GM11168 (cell line): ENCODE measurements around the gene STUB1.
"Not testable (repeated sequence)": the region's sequence is repeated elsewhere in the genome, so short reads cannot be mapped to it uniquely, and the experiment has no call there.

ENCODE experiments used
- in situ Hi-C: fragments of 300-500 bp; cut with MboI; formaldehyde crosslinking; loops from one replicate; pipeline ENCODE4 v1.12.0; 2022; ENCODE audit warnings: low sequenced_read_pairs; ENCODE audit not compliant: unreplicated experiment

The STUB1 gene

DNA sequence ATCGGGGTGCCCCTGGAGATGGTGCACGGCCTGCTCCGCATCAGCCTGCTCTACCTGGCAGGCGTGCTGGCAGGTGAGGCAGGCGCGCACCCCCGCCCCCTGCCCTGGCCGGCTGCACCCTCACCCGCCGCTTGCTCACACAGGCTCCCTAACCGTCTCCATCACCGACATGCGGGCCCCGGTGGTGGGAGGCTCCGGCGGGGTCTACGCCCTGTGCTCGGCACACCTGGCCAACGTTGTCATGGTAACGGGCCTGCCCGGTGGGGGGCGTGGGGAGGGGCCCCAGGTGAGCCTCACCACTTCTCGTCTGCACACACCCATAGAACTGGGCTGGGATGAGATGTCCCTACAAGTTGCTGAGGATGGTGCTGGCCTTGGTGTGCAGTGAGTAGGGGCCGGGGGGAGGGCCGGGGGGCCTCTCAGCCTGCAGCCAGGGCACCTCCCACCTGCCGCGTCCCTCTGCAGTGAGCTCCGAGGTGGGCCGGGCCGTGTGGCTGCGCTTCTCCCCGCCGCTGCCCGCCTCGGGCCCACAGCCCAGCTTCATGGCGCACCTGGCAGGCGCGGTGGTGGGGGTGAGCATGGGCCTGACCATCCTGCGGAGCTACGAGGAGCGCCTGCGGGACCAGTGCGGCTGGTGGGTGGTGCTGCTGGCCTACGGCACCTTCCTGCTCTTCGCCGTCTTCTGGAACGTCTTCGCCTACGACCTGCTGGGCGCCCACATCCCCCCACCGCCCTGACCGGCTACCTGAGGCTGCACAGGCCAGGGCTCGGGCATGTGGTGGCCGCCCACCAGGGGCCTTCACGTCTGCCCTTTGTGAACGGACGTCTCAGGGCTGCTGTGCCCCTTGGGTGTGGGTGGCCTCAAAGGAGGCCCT lies 2.7 kb upstream of the STUB1 start:
- in situ Hi-C loops, result no loop called here

DNA sequence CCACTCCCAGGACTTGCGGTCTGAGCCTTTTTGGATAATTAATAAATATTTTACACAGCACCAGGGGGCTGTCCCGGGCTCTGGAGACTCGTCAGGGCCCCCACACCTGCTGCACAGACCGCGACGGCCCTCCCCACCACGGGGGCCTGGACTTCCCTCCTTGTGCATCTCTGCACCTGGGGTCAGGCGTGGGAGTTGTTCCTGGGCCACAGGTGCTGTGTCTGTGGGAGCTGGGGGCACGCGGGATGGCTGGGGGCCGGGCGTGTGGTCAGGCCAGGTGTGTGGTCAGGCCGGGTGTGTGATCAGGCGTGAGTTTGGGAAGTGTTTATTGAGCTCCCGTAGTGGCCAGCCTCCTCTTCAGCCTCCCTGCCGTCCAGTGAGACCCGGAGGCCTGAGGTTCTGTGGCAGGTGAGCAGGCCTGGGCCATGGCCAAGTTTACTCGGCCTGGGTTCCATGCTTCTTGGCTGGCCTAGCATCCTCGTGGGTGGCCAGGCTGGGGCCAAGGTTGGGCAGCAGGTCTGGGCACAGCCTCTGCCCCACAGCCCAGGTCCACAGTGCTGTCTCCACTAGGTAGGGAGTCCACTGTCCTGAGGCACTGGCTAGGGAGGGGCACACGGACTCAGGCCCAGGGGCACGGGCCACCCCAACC lies 1.9 kb upstream of the STUB1 start:
- in situ Hi-C loops, result no loop called here

DNA sequence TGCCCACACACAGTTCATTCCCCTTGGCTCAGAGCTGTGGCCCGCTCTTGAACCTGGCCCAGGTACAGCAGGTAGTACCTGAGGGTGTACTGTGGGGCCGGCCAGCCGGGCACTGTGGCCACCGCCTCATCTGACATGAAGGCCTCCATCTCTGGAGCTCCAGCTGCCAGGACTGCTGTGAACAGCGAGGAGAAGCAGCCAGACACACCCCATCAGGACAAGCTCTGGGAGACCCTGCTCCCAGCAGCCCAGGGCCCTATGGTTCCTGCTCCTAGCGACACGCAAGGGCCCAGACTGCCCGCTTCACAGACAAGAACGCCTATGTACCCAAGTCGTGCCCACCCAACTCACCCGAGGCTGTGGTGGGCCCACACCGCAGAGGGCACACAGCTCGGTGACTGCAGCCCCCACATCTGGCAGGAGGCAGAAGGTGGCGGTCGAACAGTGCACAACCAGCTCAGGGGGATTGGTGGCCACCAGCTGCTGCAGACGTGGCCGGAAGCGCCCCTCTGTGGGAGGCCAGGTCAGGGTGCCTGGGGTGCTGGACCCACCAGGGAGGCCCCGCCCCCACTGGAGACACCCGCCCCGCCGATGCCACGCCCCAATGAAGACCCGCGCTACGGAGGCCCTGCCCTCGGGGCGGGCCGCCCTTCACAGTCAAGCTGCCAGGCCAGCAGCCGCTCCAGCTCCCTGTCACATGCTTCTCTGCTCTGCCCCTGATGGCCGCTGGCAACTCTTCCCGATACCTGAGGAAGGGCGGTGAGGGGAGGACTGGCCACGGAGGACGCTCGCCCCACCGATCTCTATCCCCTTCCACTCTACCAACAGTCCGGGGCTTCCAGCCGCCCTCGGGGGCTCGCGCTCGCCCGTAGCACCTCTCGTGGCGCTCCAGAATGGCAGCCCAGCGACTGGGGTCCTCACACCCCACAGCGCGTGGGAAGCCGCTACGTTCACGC lies 1.1 kb upstream of the STUB1 start:
- in situ Hi-C loops, result no loop called here

GRCh38 chr16:680625-680945 lies 375 bp downstream of the STUB1 start:
- in situ Hi-C loops, result no loop called here

DNA sequence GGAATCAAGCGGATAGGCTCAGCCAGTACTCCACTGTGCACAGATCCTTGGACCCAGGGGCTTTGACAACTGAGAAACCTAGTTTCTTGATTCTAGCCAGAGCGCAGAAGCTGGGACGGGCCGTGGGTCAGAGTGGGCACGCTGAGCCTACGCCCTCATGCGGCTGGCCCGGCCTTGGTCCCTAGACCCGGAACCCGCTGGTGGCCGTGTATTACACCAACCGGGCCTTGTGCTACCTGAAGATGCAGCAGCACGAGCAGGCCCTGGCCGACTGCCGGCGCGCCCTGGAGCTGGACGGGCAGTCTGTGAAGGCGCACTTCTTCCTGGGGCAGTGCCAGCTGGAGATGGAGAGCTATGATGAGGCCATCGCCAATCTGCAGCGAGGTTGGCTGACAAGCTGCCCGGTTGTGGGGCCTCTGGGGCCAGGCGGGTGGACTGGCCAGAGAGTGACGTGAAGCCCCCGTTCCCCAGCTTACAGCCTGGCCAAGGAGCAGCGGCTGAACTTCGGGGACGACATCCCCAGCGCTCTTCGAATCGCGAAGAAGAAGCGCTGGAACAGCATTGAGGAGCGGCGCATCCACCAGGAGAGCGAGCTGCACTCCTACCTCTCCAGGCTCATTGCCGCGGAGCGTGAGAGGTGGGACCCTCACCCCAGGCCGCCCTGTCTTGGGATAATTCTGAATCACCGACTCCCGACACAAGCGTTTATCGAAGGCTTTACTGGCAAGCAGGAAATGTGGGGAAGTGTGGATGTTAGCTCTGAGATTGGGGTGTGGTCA lies 946 bp downstream of the STUB1 start:
- in situ Hi-C loops, result no loop called here

DNA sequence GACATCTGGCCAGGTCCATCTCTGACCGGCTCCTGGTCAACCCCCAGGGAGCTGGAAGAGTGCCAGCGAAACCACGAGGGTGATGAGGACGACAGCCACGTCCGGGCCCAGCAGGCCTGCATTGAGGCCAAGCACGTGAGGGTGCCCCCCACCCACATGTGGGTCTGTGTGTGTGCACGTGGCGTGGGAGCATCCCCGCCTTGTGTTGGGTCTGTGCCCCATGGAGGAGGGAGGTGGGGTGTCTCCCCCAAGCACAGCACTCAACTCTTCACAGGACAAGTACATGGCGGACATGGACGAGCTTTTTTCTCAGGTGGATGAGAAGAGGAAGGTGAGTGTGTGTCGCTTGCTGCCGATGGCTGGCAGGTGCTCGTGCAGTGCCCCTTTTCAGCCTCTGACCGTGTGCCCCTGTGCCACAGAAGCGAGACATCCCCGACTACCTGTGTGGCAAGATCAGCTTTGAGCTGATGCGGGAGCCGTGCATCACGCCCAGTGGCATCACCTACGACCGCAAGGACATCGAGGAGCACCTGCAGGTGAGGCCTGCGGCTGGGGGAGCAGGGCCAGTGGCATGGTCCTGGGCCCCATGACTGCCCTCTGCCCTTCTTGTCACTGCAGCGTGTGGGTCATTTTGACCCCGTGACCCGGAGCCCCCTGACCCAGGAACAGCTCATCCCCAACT lies 1.7 kb downstream of the STUB1 start:
- in situ Hi-C loops, result no loop called here

- in situ Hi-C loops, result no loop called here
Measured at GRCh38 chr16:682493-683395, 2.5 kb downstream of the STUB1 start.

DNA sequence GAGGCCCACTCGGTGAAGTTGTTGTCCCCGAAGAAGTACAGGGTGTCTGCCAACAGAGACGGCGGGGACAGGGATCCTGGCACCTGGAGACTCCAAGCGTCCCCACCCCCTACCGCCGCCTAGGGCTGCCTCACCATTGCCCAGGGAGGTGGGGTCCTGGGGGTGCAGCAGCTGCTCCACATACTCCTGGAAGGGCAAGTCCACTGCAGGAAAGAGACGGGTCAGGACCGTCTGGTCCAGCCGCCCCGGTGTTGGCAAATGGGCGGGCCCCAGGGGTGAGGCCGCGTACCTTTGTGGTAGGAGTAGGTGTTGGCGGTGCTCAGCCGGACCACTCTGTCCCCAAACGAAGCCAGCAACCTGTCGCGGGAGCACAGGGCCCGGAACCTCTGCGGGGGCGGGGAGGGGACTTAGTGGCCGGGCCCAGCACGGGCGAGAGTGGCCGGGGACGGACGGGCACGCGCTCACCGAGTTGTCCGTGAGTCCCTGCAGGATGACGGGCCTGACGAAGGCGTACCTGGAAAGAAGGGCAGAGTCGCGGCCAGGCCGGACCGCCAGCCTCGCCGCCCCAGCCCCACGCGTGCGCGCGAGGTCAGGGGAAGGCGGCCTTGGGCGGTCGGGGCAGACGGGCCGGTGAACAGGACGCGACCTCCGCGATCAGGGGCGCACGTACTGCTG lies 3.3 kb downstream of the STUB1 start:
- in situ Hi-C loops, result no loop called here

DNA sequence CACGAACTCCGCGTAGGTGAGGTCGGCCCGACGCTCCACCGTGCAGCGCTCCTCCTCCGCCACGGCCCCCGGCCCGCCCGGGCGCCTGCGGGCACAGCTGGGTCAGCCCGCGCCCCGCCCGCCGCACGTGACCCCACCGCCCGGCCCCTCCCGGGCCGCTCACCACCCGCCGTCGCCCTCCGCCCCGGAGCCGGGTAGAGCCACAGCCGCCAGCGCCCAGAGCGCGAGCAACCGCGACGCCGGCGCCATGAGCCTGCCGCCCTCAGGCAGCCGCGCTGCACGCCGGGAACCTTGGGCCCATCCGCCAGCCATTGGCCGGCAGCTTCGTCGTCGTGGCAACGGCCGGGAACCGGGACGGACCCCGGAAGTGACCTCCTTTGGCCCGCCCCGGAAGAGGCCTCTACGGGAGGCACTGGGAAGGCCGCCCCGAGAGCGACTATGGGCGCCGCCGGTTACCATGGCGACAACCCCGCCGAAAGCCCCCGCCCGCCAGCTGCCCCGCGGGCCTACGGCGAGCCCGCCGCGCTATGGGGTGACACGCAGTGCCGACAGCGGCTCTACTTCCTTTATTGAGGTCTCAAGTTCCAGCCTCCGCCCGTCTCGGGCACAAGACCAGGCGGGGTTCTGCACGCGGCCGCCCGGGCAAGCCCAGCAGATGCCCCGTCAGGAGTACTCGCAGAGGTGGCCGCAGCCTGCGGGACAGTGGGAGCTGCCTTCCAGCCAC lies 4.0 kb downstream of the STUB1 start, which contains the start of gene JMJD8:
JMJD8 (minus strand) TSS at position 264 of the 724 bp plus-strand sequence; CDS start at position 249, 15 bp downstream.
- in situ Hi-C loops, result no loop called here

DNA sequence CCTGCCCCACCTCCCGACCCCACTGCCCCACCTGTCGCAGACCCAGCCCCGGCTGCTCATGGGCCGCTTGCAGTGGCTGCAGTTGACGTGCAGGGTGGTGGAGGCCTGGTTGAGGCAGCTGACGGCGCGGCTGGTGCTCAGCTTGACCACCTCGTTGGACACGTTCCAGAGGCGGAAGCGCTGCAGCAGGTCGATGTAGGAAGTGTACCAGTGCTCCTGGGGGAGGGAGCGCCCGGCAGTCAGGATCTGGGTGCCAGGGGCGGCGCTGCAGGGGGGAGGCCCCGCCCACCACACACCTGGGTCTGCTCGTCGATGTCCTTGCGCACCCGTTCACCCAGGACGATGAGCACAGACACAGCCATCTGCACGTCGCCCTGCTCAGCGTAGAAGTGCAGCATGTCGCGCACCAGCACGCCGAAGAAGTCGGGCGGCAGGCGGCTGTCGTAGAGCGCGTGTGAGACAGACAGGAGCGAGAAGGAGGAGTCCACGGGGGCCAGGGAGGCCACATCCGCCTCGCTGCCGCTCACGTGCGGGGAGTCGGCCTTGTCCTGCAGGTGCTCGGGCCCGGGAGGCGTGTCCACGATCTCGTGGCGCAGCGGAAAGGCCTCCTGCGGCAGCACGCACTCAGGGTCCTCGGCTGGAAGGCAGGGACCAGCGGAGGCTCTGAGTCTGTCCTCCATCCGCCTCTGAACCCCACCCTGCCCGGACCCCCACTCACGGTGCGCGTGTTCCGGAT lies 4.9 kb downstream of the STUB1 start:
- in situ Hi-C loops, result no loop called here

- in situ Hi-C loops, result no loop called here
Measured at GRCh38 chr16:685967-686366, 5.8 kb downstream of the STUB1 start.

- in situ Hi-C loops, result no loop called here
Measured at GRCh38 chr16:686459-687260, 6.5 kb downstream of the STUB1 start.

DNA sequence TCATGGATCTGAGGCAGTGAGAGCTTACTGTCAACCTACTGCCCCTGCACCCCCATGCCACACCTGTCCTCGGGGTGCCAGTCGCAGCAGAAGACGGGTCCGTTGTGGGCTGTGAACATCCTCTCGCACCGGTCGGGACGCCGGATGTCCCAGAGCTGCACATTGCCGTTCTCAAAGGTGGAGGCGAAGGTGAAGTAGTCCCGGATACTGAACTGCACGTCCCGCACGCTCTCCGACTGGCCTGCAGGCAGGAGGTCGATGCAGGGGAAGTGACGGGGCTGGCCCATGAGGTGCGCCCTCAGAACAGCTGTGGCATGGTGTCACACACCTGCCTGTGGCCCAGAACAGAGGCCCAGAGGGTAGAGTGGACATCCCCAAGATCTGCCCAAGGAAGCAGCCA lies 7.3 kb downstream of the STUB1 start:
- in situ Hi-C loops, result no loop called here

DNA sequence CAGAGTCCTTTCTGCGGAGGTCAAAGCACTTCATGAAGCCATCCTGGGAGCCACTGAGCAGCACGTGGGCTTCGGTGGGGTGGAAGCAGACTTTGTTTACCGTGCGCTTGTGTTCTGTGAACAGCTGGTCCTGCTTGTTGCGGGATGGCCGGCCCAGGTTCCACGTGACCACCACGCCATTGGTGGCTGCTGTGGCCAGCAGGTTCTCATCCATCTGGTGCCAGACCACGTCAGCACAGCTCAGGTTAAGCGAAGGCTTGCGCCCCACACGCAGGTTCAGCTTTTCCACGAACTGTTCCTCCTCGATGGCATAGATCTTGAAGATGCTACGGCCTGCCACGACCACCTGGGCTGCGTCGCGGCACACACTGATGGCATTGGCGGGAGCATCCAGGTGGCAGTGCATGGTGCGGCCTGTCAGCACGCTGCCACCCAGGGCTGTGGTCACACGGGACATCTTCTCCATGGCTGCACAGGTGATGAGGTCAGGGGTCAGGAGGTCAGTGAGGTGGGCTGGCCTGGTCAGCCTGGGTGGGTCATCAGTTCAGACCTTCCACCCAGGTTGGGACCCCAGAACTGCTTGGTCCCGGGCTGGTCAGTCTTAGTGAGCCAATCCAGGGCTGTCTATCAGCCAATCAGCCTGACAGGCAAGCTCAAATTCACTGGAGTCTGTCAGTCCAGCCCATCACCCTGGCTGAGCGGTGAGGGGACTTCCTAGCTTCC lies 9.1 kb downstream of the STUB1 start:
- in situ Hi-C loops, result no loop called here

GRCh38 chr16:691242-691641 lies 11.0 kb downstream of the STUB1 start:
- in situ Hi-C loops, result not testable (repeated sequence)
